HCT116 (cell line): Measurements from ENCODE around the gene ZNF488. TPM values are rescaled to one million over a fixed set of nuclear protein-coding genes. Genes with fewer than 3 reads are reported as not detected.

Experiments used
- ATAC-seq: fragments of 200-7000 bp; cut with Tn5 transposase; 2 replicates; pipeline ENCODE4 v1.9.1; 2020; ENCODE audit warnings: mild to moderate bottlenecking, moderate library complexity
- BruUV-seq: library from RNA; stranded (reverse); fragments of 400-500 nt; replicated peaks from 2 replicates; lab custom pipeline; 2021; lab: Mats Ljungman, UMichigan
- CTCF ChIA-PET: fragments of 300-600 bp; sonication (Branson Sonifier 250); formaldehyde crosslinking; loops from one replicate; lab custom pipeline; 2021; ENCODE audit warnings: antibody characterized with exemption; lab: Charles Lee
- POLR2A ChIA-PET: fragments of 300-600, 350-600 bp; sonication (Branson Sonifier 250); formaldehyde crosslinking; loops from one replicate; lab custom pipeline; 2021; ENCODE audit warnings: antibody characterized with exemption; lab: Charles Lee
- RAD21 ChIA-PET, 2 experiments: fragments of 300-600 bp; sonication (Branson Sonifier 250); formaldehyde crosslinking; loops; one replicate each; lab custom pipeline; 2023; ENCODE audit warnings: low total read pairs in 2 of 2; ENCODE audit not compliant: uncharacterized antibody in 2 of 2, unreplicated experiment in 2 of 2, low non-redundant PET in 1 of 2; lab: Charles Lee
- DNase-seq: peaks from one replicate; pipeline ENCODE4 v3.0.0-alpha.2; 2010; ENCODE audit warnings: low read depth, low spot score
- H2AFZ ChIP-seq: fragments of 200-600 bp; shearing (Covaris generic), sonication (generic); 2 replicates; pipeline ENCODE4 v1.6.1; 2017; ENCODE audit warnings: low read depth, mixed run types, mixed read lengths, antibody characterized with exemption, low read length; ENCODE audit not compliant: poor library complexity, severe bottlenecking
- H3K27ac ChIP-seq: 2 replicates; pipeline ENCODE4 v1.5.1; 2012; ENCODE audit warnings: low read depth, low read length
- H3K27me3 ChIP-seq: fragments of 200-600 bp; sonication (generic); 2 replicates; pipeline ENCODE4 v1.6.1; 2016; ENCODE audit warnings: mixed run types, low read length, mixed read lengths; ENCODE audit not compliant: insufficient read depth
- H3K36me3 ChIP-seq, 2 experiments: fragments of 200-500 bp in 1 of 2; fragments of 200-600 bp in 1 of 2; sonication (Bioruptor generic) in 1 of 2; sonication (generic) in 1 of 2; 2 replicates each; pipeline versions ENCODE4 v1.5.1 to v1.6.1; 2014 to 2016; ENCODE audit warnings: low read length in 2 of 2, inconsistent platforms in 1 of 2, mixed read lengths in 1 of 2, mixed run types in 1 of 2; ENCODE audit not compliant: insufficient read depth in 2 of 2, control insufficient read depth in 1 of 2
- H3K4me1 ChIP-seq, 2 experiments: fragments of 200-600 bp in 1 of 2; sonication (generic) in 1 of 2; 2 replicates each; pipeline versions ENCODE4 v1.5.1 to v1.6.1; 2012 to 2017; ENCODE audit warnings: low read length in 2 of 2, inconsistent platforms in 1 of 2, mild to moderate bottlenecking in 1 of 2, mixed read lengths in 1 of 2, mixed run types in 1 of 2, moderate library complexity in 1 of 2; ENCODE audit not compliant: insufficient read depth in 2 of 2, control insufficient read depth in 1 of 2
- H3K4me2 ChIP-seq: fragments of 200-600 bp; sonication (generic); 2 replicates; pipeline ENCODE4 v1.6.1; 2017; ENCODE audit warnings: mixed run types, low read length, mixed read lengths
- H3K4me3 ChIP-seq, 2 experiments: fragments of 200-600 bp in 1 of 2; sonication (generic) in 1 of 2; replicated peaks in 1 of 2; 2 replicates each; pipeline ENCODE4 v1.5.1; 2011 to 2016; ENCODE audit warnings: low read length in 2 of 2, control low read depth in 1 of 2, low read depth in 1 of 2, mild to moderate bottlenecking in 1 of 2, mixed read lengths in 1 of 2, mixed run types in 1 of 2
- H3K79me2 ChIP-seq: fragments of 200-600 bp; sonication (generic); 2 replicates; pipeline ENCODE4 v1.6.1; 2017; ENCODE audit warnings: mild to moderate bottlenecking, mixed run types, low read length, moderate library complexity, mixed read lengths; ENCODE audit not compliant: insufficient read depth
- H3K9ac ChIP-seq: fragments of 200-600 bp; sonication (generic); 2 replicates; pipeline ENCODE4 v1.6.1; 2016; ENCODE audit warnings: low read length, mixed read lengths
- H3K9me2 ChIP-seq: fragments of 200-600 bp; sonication (generic), shearing (Covaris generic); 2 replicates; pipeline ENCODE4 v1.6.1; 2017; ENCODE audit warnings: mixed run types, mild to moderate bottlenecking, moderate library complexity; ENCODE audit not compliant: insufficient read depth
- H3K9me3 ChIP-seq, 2 experiments: fragments of 200-500 bp in 1 of 2; fragments of 200-600 bp in 1 of 2; sonication (Bioruptor generic) in 1 of 2; sonication (generic) in 1 of 2; 2 replicates each; pipeline ENCODE4 v1.6.1; 2014 to 2017; ENCODE audit warnings: low read length in 2 of 2, mixed read lengths in 2 of 2, inconsistent platforms in 1 of 2, low read depth in 1 of 2, mild to moderate bottlenecking in 1 of 2, mixed run types in 1 of 2, moderate library complexity in 1 of 2; ENCODE audit not compliant: control insufficient read depth in 1 of 2, insufficient read depth in 1 of 2
- H4K20me1 ChIP-seq: fragments of 200-600 bp; sonication (generic), shearing (Covaris generic); 2 replicates; pipeline ENCODE4 v1.6.1; 2017; ENCODE audit warnings: mixed run types, mild to moderate bottlenecking, moderate library complexity; ENCODE audit not compliant: insufficient read depth
- ATF3 ChIP-seq: IDR thresholded peaks from 2 replicates; pipeline ENCODE4 v1.6.1; 2012
- CBX3 ChIP-seq: IDR thresholded peaks from 2 replicates; pipeline ENCODE4 v1.6.1; 2012; ENCODE audit warnings: low read depth
- CEBPB ChIP-seq: IDR thresholded peaks from 2 replicates; pipeline ENCODE4 v1.6.1; 2012; ENCODE audit warnings: low read depth
- CTCF ChIP-seq, 3 experiments: fragments of 200-600 bp in 1 of 3; sonication (generic) in 1 of 3; IDR thresholded peaks in 2 of 3; conservative IDR thresholded peaks in 1 of 3; 2 replicates each; pipeline ENCODE4 v1.5.1; 2012 to 2017; ENCODE audit warnings: low read depth in 2 of 3, low read length in 2 of 3, antibody characterized with exemption in 1 of 3, borderline replicate concordance in 1 of 3, control low read depth in 1 of 3, mild to moderate bottlenecking in 1 of 3, mixed read lengths in 1 of 3, mixed run types in 1 of 3, moderate library complexity in 1 of 3; ENCODE audit not compliant: insufficient read depth in 1 of 3
- EGR1 ChIP-seq: IDR thresholded peaks from 2 replicates; pipeline ENCODE4 v1.6.1; 2012; ENCODE audit warnings: low read depth
- ELF1 ChIP-seq: IDR thresholded peaks from 2 replicates; pipeline ENCODE4 v1.6.1; 2012; ENCODE audit warnings: low read depth, borderline replicate concordance
- EZH2 ChIP-seq: fragments of 200-600 bp; sonication (generic); IDR thresholded peaks from 2 replicates; pipeline ENCODE4 v1.6.1; 2017; ENCODE audit warnings: antibody characterized with exemption, mixed run types
- EZH2phosphoT487 ChIP-seq: fragments of 200-600 bp; IDR thresholded peaks from 2 replicates; pipeline ENCODE4 v1.6.1; 2018; ENCODE audit warnings: antibody characterized with exemption, borderline replicate concordance
- FOSL1 ChIP-seq: IDR thresholded peaks from 2 replicates; pipeline ENCODE4 v1.6.1; 2012; ENCODE audit warnings: low read depth
- JUND ChIP-seq: IDR thresholded peaks from 2 replicates; pipeline ENCODE4 v1.6.1; 2012
- MAX ChIP-seq: IDR thresholded peaks from 2 replicates; pipeline ENCODE4 v1.6.1; 2012
- POLR2A ChIP-seq: IDR thresholded peaks from 2 replicates; pipeline ENCODE4 v1.7.0; 2011; ENCODE audit warnings: borderline replicate concordance; ENCODE audit not compliant: insufficient read depth, insufficient read length; ENCODE audit errors: extremely low read depth
- RAD21 ChIP-seq: IDR thresholded peaks from 2 replicates; pipeline ENCODE4 v1.6.1; 2012; ENCODE audit warnings: low read depth, mild to moderate bottlenecking
- REST ChIP-seq: IDR thresholded peaks from 2 replicates; pipeline ENCODE4 v1.6.1; 2012; ENCODE audit warnings: low read depth
- SIN3A ChIP-seq: IDR thresholded peaks from 2 replicates; pipeline ENCODE4 v1.6.1; 2012; ENCODE audit warnings: low read depth
- SP1 ChIP-seq: IDR thresholded peaks from 2 replicates; pipeline ENCODE4 v1.6.1; 2012; ENCODE audit warnings: low read depth
- SRF ChIP-seq: IDR thresholded peaks from 2 replicates; pipeline ENCODE4 v1.6.1; 2012; ENCODE audit warnings: low read depth
- YY1 ChIP-seq: IDR thresholded peaks from 2 replicates; pipeline ENCODE4 v1.6.1; 2011; ENCODE audit warnings: low read length, low read depth, moderate library complexity, mild to moderate bottlenecking; ENCODE audit not compliant: insufficient replicate concordance; ENCODE audit errors: extremely low read depth
- ZBTB33 ChIP-seq: IDR thresholded peaks from 2 replicates; pipeline ENCODE4 v1.6.1; 2011; ENCODE audit warnings: mild to moderate bottlenecking, low read length, moderate library complexity; ENCODE audit not compliant: insufficient replicate concordance; ENCODE audit errors: extremely low read depth
- ZFX ChIP-seq: fragments of 450-650 bp; IDR thresholded peaks from 2 replicates; pipeline ENCODE4 v1.6.1; 2017
- ZNF274 ChIP-seq: fragments of 200-500 bp; sonication (Bioruptor generic); IDR thresholded peaks from 2 replicates; pipeline ENCODE4 v1.6.1; 2014; ENCODE audit warnings: mild to moderate bottlenecking, low read depth, low read length, inconsistent platforms
- intact Hi-C: fragments of 100-400 bp; cut with micrococcal nuclease; formaldehyde crosslinking; loops from 2 replicates; pipeline ENCODE4 v1.10.0; 2022
- total RNA-seq: library from RNA; stranded (reverse); gene quantifications from one replicate; pipeline ENCODE4 v1.2.1, GENCODE V29; 2021; ENCODE audit not compliant: unreplicated experiment

ZNF488 gene
- total RNA-seq, 1 experiment from 2014 or later, result 3.9 TPM

- ChIA-PET POLR2A (no interaction called here), CTCF (interaction anchor here (2.2 kb wide), 1 partner anchor 8 kb away, joined by 7 read pairs; no protein-coding TSS in a partner anchor), RAD21 (no interaction called here)
- Histone ChIP-seq H3K27me3 (no peaks in the 10 kb centered on the region), H3K9ac (peak overlapping the region; percentile 50), H3K4me3 (peak overlapping the region; percentile 12 to 39; a peak in 3 of 4 replicates), H3K9me3 (no peaks in the 10 kb centered on the region), H3K4me1 (peaks cover 62 to 70% of the 10 kb centered on the region in 2 experiments), H4K20me1 (no peaks in the 10 kb centered on the region), H3K27ac (peak overlapping the region; percentile 89), H3K36me3 (no peaks in the 10 kb centered on the region), H3K79me2 (no peaks in the 10 kb centered on the region), H2AFZ (peak overlapping the region; percentile 37), H3K9me2 (no peaks in the 10 kb centered on the region), H3K4me2 (peak overlapping the region; percentile 77)
- intact Hi-C loops, result no loop called here
- ATAC-seq, result peak; percentile 59
- TSS peak; percentile 73 for BruUV-seq
- DNase-seq, result peak; percentile 73
- TF ChIP-seq FOSL1 (peak; percentile 78), ELF1 (no peak), EZH2phosphoT487 (no peak), ZBTB33 (no peak), ATF3 (no peak), CTCF (IDR thresholded peaks at IDR 0.05 in 2 of 3, conservative IDR thresholded peaks at IDR 0.05 in 1 of 3; ENCODE audit: borderline replicate concordance in 1 of 3, insufficient read depth in 1 of 3, low read depth in 2 of 3, low read length in 2 of 3) (no peak), CEBPB (no peak), EGR1 (no peak), SRF (no peak), SP1 (peak; percentile 91), ZFX (no peak), EZH2 (no peak), REST (no peak), POLR2A (no peak), MAX (peak; percentile 38; the same call in 1 of the 2 replicates), ZNF274 (no peak), JUND (peak; percentile 91), CBX3 (peak; percentile 66), SIN3A (no peak), RAD21 (no peak), YY1 (no peak)
Measured at GRCh38 chr10:47402641-47403301, 18.7 kb upstream of the ZNF488 start.
